ENCODE measurements around the gene LRRC49. TPM values are rescaled to one million over a fixed set of nuclear protein-coding genes. Genes with fewer than 3 reads are reported as not detected.
"Not testable (repeated sequence)": the region's sequence is repeated elsewhere in the genome, so short reads cannot be mapped to it uniquely, and the experiment has no call there.

Gene LRRC49
- total RNA-seq, 1 donor from 2014 or later, result 23.1 TPM

DNA sequence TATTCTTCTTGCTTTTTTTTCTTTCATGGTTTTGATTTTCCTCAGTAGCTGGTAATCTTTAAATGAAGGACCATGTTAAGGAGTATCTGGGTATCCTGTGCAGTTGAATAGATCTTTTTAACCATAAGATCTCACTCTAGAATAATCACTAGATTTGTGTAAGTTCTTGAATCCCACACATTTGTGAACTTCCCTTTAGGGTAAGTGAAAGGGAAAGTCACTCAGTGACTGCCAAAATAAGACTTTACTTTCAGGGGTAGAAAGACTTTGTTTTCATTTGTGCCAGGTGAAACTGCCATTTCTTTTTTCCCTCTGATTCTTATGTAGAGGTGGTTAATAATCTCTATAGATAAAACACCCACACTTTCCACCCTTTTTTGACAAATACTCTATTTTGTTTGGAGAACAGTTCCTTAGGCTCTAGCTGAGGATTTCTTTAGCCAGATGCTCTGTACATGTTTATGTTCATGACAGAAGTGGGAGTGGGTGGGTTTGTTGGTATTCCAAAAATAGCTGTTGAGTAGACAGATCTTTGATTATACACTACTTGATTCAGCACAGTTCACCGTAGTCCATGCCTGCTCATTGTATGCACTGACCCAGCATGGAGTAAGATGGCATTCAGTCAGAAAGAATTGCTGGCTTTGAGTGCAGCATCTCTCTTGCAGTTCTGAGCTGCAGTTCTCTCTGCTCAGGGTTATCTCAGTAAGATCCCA, 28.5 kb downstream of the LRRC49 start:
- Histone ChIP-seq H3K4me3 (no peak overlapping the region), H3K27me3 (no peaks in the 10 kb centered on the region), H3K27ac (no peak overlapping the region), H3K36me3 (no peaks in the 10 kb centered on the region), H3K4me1 (no peaks in the 10 kb centered on the region), H3K9me3 (no peaks in the 10 kb centered on the region)
- DNase-seq (ENCODE audit: low spot score in 2 of 2), result no peak
- intact Hi-C loops (cut with DNase I), result no loop called here
- TF ChIP-seq, protein P1, sequence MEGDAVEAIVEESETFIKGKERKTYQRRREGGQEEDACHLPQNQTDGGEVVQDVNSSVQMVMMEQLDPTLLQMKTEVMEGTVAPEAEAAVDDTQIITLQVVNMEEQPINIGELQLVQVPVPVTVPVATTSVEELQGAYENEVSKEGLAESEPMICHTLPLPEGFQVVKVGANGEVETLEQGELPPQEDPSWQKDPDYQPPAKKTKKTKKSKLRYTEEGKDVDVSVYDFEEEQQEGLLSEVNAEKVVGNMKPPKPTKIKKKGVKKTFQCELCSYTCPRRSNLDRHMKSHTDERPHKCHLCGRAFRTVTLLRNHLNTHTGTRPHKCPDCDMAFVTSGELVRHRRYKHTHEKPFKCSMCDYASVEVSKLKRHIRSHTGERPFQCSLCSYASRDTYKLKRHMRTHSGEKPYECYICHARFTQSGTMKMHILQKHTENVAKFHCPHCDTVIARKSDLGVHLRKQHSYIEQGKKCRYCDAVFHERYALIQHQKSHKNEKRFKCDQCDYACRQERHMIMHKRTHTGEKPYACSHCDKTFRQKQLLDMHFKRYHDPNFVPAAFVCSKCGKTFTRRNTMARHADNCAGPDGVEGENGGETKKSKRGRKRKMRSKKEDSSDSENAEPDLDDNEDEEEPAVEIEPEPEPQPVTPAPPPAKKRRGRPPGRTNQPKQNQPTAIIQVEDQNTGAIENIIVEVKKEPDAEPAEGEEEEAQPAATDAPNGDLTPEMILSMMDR (IDR thresholded peaks at IDR 0.05), result no peak

DNA sequence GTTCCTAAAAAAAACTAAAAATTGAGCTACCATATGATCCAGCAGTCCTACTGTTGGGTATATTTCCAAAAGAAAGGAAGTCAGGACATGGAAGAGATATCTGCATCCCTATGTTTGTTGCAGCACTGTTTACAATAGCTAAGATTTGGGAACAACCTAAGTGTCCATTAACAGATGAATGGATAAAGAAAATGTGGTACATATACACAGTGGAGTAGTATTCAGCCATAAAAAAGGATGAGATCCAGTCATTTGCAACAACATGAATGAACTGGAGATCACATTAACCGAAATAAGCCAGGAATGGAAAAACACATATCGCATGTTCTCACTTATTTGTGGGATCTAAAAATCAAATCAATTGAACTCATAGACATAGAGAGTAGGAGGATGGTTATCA, 29.5 kb downstream of the LRRC49 start:
- Histone ChIP-seq H3K4me1 (no peaks in the 10 kb centered on the region), H3K9me3 (no peaks in the 10 kb centered on the region), H3K27ac (no peak overlapping the region), H3K4me3 (no peak overlapping the region), H3K27me3 (no peaks in the 10 kb centered on the region), H3K36me3 (no peaks in the 10 kb centered on the region)
- no peak for DNase-seq (ENCODE audit: low spot score in 2 of 2)
- TF ChIP-seq, protein P1 (IDR thresholded peaks at IDR 0.05), result no peak
- intact Hi-C loops (cut with DNase I), result no loop called here

DNA sequence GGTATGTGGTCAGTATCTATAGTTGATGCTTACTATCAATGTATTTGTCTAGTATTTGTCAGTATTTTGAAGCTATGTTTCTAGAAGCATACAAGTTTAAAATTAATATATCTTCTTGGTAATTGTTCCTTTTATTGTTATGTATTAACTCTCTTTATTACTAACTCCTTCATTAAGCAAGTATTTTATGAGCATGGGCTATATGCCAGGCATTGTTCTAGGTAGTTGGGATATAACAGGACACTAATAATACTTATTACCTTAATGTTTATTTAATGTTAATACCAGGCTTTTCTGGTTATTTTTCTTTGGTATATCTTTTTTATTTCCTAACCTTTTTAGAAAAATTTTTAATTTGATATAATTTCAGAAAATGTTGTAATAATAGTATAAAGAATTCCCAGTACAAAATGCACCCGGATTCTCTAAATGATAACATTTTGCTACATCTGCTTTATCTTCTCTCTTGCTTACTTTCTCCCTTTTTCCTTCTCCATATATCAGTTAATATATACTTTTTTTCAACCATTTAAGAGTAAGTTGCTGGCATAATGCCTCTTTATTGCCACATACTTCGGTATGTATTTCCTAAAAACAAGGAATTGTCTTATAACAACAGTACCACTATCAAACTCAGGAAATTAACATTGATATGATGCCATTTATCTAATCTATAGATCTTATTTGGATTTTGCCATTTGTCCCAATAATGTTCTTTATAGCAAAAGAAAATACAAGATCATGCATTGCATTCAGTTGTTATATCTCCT, 30.9 kb downstream of the LRRC49 start:
- Histone ChIP-seq H3K9me3 (no peaks in the 10 kb centered on the region), H3K4me3 (no peak overlapping the region), H3K27ac (no peak overlapping the region), H3K27me3 (no peaks in the 10 kb centered on the region), H3K36me3 (no peaks in the 10 kb centered on the region), H3K4me1 (no peaks in the 10 kb centered on the region)
- intact Hi-C loops (cut with DNase I), result no loop called here
- TF ChIP-seq, protein P1 (IDR thresholded peaks at IDR 0.05), result no peak
- DNase-seq (ENCODE audit: low spot score in 2 of 2), result no peak

DNA sequence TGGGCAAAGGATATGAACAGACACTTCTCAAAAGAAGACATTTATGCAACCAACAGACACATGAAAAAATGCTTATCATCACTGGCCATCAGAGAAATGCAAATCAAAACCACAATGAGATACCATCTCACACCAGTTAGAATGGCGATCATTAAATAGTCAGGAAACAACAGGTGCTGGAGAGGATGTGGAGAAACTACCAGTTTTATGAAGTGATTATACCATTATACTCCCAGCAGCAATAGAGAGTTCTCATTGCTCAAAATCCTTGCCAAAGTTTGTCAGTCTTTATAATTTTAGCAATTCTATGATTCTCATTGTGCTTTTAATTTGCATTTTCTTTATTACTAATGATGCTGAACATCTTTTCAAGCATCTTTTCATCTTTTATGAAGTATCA, 34.3 kb downstream of the LRRC49 start:
- intact Hi-C loops (cut with DNase I); H3K36me3 ChIP-seq; H3K4me1 ChIP-seq; H3K27me3 ChIP-seq; H3K27ac ChIP-seq; DNase-seq (ENCODE audit: low spot score in 2 of 2); H3K9me3 ChIP-seq; H3K4me3 ChIP-seq: not testable (repeated sequence)

DNA sequence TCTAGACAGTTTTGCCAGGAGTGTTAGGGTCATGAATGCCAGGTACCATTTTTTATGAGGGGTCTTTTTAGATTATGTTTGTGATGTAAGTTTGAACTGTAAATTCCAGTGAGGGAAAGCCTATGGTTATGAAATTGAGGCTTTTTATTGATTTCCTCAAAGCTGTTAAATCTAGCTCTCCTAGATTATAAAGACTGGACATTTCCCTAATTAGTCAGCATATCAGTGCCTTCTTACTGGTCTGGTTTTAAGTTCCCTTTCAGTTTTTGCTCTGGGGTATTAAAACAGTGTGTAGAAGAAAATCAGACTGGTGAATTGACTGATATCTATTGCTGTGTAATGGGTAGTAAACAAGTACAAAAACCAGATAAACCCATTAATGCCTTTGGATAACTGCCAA, 39.2 kb downstream of the LRRC49 start:
- Histone ChIP-seq H3K27ac (no peak overlapping the region), H3K9me3 (no peaks in the 10 kb centered on the region), H3K4me1 (no peaks in the 10 kb centered on the region), H3K27me3 (no peaks in the 10 kb centered on the region), H3K36me3 (no peaks in the 10 kb centered on the region), H3K4me3 (no peak overlapping the region)
- TF ChIP-seq, protein P1 (IDR thresholded peaks at IDR 0.05), result no peak
- intact Hi-C loops (cut with DNase I), result no loop called here
- no peak for DNase-seq (ENCODE audit: low spot score in 2 of 2)

DNA sequence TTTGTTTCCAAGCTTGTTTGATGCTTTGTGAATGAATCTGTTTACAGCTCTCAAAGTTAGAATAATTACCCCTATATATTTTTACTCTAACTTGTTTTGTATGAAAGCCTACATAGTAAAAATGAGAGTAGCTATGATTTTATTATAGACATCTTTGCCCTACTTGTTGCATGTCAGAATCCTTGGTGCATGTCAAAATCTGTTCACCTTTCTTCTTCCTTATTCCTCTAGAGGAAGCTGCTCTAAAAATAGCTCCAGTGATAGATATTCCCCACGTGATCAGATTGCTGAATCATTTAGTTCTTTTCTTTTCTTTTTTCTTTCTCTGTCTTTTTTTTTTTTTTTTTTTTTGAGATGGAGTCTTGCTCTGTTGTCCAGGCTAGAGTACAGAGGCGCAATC, 39.8 kb downstream of the LRRC49 start:
- no peaks in the 10 kb centered on the region for H3K9me3 ChIP-seq
- intact Hi-C loops (cut with DNase I), result no loop called here
- H3K36me3 ChIP-seq, result no peaks in the 10 kb centered on the region
- H3K27me3 ChIP-seq, result no peaks in the 10 kb centered on the region
- no peak overlapping the region for H3K4me3 ChIP-seq
- TF ChIP-seq, protein P1 (IDR thresholded peaks at IDR 0.05), result no peak
- no peak for DNase-seq (ENCODE audit: low spot score in 2 of 2)
- H3K4me1 ChIP-seq, result no peaks in the 10 kb centered on the region
- H3K27ac ChIP-seq, result no peak overlapping the region

All from ascending aorta (tissue), 2 donors.